Fibroblast of skin of left biceps (primary cell): ENCODE data around the gene ANAPC5.
"Not testable (repeated sequence)": the region's sequence is repeated elsewhere in the genome, so short reads cannot be mapped to it uniquely, and the experiment has no call there.

Experiments used
- DNase-seq, 2 experiments: peaks; one replicate each; pipeline ENCODE4 v3.0.0-alpha.2; 2013; ENCODE audit warnings: low read depth in 2 of 2

The ANAPC5 gene, protein sequence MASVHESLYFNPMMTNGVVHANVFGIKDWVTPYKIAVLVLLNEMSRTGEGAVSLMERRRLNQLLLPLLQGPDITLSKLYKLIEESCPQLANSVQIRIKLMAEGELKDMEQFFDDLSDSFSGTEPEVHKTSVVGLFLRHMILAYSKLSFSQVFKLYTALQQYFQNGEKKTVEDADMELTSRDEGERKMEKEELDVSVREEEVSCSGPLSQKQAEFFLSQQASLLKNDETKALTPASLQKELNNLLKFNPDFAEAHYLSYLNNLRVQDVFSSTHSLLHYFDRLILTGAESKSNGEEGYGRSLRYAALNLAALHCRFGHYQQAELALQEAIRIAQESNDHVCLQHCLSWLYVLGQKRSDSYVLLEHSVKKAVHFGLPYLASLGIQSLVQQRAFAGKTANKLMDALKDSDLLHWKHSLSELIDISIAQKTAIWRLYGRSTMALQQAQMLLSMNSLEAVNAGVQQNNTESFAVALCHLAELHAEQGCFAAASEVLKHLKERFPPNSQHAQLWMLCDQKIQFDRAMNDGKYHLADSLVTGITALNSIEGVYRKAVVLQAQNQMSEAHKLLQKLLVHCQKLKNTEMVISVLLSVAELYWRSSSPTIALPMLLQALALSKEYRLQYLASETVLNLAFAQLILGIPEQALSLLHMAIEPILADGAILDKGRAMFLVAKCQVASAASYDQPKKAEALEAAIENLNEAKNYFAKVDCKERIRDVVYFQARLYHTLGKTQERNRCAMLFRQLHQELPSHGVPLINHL

DNA sequence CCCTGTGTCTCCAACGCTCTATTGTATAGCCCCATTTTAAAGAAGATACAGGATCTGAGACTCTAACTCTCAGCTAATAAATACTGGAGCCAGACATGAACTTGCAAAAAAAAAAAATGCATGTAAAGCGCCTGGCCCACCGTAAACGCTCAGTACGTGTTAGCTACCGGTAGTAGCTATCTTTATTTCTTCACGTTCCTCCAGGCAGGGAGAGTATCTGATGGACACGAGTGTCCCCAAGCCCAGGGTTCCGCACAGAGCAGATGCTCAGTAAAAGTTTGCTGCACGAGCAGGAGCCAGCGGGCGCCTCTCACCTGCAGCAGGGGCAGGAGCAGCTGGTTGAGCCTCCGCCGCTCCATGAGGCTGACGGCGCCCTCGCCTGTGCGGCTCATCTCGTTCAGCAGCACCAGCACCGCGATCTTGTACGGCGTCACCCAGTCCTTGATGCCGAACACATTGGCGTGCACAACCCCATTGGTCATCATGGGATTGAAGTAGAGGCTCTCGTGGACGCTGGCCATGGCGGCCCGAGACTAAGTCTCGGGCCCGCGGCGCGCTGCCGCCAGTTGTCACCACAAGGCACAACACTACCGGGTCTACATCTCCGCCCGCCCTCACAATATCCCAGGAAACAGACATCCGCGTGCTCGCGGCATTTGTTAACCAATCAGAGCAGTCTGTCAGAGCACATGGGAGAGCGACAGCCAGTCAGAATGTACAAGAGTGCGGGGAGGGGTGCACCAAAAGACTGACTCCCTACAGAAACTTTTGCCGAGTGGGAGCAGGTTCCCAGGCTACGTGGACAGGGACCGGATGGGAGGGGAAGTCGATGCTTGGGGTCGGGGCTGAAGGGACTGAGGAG lies at the start of gene ANAPC5:
Gene ANAPC5, minus strand, starts transcription at position 592 of the 862 bp plus-strand sequence. Its CDS starts 71 bp downstream, at position 521.
- DNase-seq, result peak; percentile 98

DNA sequence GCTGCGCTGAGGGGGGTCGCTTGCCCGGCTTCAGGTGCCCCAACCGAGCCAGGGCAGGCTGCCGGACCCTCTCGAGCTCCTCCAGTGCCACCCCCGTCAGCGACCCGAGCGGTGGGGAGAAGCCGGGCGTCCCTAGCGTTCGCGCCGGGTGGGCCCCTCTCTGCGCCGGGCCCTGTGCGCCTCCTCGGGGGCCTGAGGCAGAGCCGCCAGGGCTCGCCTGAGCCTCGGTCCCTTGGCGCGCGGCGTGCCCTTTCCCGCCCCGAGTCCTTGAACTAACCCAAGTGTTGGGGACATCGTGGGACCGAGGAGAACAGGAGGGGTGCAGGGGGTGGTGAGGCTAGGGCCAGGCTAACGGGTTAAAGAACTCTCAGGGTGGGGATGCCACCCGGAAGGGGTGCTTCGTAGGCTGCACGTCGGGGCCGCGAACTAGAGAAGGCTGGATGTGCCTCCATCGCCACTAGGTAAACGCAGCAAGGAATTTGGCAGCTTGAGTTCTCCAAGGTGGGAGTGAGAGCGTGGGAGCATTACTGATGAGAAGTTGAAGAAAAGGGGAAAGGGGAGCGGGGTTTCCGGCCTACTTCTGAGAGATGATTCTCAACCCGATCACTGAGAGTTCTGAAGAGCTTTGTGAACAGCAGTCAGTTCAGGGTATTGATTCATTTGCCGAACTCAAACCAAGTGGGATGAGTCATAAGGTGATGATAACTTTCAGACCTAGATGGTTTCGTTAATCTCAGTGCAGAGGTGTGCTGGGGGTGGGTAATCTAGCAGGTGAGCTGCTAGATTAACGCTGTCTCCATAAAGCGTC lies 48.3 kb upstream of the ANAPC5 start:
- DNase-seq, result no peak

DNA sequence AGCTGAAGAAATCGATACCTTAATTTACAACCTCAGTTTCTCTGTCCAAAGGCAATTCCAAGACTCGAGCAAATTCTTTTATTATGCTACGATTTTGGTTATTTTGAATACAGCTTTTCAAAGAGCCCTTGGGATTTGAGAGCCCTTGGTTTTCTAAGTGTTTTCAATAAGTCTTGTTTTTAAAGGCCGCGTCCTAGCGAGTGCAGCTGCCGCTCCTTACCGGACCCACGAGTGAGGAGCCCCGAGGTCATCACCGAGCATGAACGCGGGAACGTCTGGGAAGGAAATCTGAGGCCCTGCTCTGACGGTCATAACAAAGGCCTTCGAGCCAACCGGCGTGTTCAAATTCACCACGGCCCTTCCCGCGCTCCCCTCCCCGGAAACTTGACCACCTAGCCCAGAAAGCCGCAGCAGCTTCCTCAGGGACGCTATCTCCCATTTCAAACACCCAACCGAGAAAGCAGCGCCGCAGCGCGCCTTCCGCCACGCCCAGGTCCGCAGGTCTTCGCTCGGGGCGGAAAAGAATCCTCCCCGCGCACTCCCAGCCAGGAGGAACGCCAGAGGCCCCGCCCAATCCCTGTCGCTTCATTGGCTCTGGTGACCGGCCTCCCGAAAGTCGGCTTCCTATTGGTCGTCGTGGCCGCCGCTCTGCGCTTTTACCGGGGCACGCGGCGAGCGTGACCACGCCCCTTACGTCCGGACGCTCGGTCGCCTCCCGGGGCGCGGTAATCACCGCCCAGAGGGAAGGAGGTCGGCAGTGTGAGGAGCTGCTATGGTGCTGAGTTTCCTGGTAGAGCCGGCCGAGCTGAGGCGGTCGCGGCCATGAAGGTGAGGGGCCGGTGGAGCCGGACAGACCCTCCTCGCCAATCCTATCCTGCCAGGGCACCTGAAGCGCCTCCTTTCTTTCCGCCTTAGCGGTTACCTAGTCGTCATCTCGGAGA lies 47.5 kb upstream of the ANAPC5 start, which contains the start of gene RNF34:
Gene RNF34, plus strand, starts transcription at position 728 of the 941 bp plus-strand sequence. Its CDS starts 95 bp downstream, at position 823.
- DNase-seq, result peak; percentile 94 to 96

DNA sequence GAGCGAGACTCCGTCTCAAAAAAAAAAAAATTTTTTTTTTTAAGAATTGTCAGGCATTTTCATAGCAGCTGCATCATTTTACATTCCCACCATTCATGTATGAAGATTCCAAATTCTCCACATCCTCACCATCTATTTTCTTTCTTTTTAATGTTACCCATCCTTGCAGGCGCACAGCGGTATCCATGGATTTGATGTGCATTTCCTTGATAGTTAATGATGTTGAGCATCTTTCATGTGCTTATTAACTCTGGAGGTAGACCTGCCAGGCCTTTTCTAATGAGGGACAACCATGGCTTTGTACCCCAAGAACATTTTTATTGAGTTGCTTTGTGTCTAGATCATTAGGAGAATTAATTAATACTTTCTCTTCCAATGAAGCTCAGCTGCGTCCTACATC lies 46.1 kb upstream of the ANAPC5 start:
- no peak for DNase-seq

DNA sequence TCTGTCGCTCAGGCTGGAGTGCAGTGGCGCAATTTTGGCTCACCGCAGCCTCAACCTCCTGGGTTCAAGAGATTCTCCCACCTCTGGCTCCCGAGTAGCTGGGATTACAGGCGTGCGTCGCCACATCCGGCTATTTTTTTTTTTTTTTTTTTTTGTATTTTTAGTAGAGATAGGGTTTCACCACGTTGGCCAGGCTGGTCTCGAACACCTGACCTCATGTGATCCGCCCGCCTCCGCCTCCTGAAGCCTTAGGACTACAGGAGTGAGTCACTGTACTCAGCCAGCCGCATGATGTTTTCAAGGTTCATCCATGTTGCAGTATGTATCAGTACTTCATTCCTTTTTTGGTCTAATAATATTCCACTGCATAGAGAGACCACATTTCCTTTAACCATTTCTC lies 45.3 kb upstream of the ANAPC5 start:
- DNase-seq, result no peak

DNA sequence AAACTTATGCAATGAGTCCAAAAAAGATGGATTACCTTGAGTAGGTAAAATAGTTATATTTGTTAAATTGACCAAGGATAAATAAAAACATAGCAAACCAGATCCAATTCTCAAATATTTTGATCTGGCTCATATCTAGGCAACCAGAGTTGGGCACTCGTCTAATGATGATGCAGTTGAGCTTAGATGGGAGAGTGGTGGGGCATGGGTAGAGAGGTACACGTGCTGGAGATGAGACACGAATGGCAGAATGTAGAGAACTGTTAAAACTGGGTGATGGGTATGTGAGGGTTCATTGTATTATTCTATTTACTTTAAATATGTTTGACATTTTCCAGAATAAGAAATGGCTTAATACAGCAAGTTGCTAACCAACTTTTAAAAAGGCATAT lies 40.1 kb upstream of the ANAPC5 start:
- DNase-seq, result no peak

DNA sequence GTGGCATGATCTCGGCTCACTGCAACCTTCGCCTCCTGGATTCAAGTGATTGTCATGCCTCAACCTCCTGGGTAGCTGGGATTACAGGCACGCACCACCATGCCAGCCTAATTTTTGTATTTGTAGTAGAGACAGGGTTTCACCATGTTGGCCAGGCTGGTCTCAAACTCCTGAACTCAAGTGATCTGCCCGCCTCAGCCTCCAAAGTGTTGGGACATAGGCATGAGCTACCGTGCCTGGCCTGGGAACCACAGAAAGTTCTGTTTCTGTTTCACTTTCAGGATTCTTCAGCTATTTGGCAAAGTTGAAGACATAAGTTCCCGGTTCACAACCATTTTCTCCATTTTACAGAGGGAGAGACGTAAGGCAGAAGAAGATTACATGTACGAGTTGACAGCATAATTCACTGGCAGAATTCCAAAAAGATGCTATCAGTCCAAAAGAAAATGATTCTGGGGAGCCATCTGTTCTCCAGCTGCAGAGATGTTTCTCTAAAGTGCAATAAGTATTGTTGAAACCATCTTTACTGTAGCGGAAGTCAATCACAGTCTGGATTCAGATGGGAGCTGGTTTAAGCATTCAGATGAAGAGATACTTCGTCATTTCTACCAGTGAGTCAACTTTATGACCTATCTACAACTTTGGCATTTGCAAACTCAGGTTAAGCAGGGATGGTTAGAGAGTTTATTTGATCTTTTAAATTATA lies 39.6 kb upstream of the ANAPC5 start:
- peak; percentile 59 to 67 for DNase-seq

DNA sequence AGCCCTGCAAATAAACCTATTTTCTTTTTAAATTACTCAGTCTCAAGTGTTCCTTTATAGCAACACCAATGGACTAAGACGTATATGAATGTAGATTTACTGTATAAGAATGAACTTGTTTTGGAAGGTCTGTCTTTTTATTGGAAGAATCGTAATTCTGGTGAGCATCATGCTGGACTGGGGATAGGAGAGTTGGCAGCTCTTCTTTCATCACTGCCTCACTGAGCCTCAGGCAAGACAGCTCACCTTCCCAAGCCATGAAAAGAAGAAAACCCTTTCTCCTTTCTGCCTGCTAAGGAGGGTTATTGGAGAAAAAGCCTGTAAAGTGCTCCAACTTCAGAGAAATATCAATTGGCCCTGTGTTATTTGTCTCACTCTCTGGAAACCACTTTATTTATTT lies 38.6 kb upstream of the ANAPC5 start:
- DNase-seq, result no peak

DNA sequence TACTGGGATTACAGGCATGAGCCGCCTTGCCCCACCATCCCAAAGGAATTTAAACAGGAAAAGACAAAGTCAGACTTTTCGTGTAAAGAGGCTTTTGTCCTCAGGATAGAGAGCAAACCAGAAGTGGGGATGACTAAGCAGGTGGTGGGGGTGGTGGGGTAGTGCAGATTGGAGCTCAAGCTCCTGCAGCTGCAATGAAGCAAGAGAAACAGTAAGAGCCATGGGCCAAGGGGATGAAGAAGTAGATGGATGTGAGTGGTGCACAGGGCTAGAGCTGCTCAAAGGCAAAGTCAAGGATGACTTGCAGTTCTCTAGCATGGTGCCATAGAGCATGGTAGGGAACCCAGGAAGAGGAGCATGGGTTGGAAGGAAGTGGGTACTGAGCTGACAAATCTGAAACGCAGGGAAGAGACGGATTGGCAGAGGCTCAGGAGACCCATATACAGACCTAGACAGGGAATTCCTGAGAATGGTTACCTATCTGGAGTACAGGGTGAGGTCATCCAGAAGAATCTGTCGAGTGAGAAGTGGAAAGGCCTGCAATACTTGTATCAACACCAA lies 36.3 kb upstream of the ANAPC5 start:
- DNase-seq, result peak; percentile 38 to 50

DNA sequence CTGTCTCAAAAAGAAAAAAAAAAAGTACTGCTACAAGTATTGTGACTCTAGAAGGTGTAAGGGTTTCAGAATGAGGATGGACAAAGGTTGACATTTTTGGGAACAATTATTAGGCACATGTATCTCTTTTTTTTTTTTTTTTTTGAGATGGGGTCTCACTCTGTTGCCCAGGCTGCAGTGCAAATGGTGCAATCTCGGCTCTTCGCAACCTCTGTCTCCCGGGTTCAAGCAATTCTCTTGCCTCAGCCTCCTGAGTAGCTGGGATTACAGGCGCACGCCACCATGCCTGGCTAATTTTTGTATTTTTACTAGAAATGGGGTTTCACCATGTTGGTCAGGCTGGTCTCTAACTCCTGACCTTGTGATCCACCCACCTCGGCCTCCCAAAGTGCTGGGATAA lies 32.7 kb upstream of the ANAPC5 start:
- DNase-seq, result not testable (repeated sequence)

DNA sequence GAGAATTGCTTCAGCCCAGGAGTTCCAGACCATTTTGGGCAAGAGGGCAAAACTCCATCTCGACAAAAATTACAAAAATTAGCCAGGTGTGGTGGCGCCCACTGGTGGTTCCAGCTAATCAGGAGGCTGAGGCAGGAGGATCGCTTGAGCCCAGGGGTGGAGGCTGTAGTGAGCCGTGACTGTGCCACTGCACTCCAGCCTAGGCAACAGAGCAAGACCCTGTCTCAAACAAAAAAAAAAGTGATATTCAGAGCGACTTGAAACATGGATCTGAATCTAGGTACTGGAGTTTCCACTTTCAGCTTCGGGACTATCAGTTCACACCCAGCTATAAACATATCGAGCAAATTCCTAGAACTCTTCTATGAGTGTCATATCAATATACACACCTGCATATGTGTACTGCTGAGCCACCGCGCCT lies 31.4 kb upstream of the ANAPC5 start:
- no peak for DNase-seq

DNA sequence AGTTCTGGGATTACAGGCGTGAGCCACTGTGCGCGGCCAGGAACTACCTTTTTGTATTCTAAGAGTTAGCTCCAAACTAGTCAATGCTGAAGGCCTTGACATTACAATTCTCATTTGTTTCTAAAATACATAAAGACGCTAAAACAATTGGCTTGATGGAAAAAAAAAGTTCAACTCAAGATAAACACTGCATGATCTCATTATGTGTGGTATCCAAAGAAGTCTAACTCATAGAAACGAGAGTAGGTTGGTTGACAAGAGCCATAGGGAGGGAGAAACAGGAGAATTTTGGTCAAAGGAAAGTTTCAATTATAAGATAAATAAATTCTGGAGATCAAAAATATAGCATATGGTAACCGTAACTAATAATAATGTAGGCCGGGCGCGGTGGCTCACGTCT lies 27.7 kb upstream of the ANAPC5 start:
- no peak for DNase-seq

DNA sequence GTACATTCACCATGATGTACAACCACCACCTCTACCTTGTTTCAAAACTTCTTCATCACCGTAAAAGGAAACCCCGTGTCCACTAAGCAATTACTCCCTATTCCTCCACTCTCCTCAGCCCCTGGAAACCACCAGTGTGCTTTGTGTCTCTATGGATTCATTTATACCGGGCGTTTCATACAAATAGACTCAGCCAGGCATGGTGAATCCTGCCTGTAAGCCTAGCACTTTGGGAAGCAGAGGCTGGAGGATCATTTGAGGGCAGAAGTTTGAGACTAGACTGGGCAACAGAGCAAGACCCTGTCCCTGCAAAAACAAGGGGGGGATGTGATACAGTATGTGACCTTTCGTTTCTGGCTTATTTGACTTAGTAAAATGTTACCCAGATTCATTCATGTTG lies 26.5 kb upstream of the ANAPC5 start:
- no peak for DNase-seq

DNA sequence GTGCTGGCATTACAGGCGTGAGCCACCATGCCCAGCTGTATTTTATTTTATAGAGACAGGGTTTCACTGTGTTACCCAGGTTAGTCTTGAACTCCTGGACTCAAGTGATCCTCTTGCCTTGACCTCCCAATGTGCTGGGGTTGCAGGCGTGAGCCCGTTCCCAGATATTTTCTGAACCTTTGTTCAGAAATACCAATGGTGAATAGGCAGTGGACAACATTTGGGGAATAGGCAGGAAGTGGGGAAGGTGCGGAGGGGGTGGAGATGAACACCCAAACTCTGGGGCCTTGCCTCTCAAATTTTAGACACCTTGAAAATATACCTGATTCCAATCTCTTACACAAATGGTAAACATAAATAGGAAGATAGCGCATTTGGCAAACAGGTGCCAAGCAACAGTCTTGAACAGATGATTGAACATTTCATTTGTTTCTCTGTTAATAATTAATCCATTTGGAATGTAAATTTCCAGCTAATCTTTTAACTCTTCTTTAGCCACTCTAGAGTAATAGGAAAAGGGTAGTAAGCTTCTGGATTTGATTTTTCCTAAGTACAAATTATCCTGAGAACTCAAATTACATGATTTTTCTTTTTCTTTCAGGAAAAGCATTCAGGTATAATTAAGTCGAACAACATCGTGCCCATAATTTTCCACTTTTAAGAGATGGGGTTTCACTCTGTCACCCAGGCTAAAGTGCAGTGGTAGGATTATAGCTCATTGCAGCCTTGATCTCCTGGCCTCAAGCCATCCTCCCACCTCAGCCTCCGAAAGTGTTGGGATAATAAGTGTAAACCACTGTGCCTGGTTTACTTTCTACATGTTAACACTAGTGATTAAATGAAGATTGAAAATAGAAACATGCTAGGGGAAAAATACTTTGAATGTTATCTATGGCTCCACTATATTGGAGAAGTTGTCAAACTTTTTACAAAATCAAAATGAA lies 24.8 kb upstream of the ANAPC5 start:
- no peak for DNase-seq

DNA sequence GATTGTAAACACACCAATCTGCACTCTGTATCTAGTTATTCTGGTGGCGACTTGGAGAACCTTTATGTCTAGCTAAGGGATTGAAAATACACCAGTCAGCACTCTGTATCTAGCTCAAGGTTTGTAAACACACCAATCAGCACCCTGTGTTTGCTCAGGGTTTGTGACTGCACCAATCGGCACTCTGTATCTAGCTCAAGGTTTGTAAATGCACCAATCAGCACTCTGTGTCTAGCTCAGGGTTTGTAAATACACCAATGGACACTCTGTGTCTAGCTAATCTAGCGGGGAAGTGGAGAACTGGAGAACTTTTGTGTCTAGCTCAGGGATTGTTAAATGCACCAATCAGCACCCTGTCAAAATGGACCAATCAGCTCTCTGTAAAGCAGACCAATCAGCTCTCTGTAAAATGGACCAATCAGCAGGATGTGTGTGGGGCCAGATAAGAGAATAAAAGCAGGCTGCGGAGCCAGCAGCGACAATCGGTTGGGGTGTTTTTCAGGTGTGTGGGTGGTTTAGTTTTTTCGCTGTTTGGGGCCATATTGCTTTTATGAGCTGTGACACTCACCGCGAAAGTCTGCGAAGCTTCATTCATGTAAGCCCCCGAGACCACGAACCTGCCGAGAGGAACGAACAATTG lies 22.9 kb upstream of the ANAPC5 start:
- not testable (repeated sequence) for DNase-seq

DNA sequence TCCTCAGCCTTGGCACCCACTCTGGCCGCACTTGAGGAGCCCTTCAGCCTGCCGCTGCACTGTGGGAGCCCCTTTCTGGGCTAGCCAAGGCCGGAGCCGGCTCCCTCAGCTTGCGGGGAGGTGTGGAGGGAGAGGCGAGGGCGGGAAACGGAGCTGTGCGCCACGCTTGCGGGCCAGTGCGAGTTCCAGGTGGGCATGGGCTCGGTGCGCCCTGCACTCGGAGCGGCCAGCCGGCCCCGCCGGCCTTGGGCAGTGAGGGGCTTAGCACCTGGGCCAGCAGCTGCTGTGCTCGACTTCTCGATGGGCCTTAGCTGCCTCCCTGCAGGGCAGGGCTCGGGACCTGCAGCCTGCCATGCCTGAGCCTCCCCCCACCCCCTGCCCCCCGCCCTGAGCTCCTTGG lies 22.1 kb upstream of the ANAPC5 start:
- not testable (repeated sequence) for DNase-seq

DNA sequence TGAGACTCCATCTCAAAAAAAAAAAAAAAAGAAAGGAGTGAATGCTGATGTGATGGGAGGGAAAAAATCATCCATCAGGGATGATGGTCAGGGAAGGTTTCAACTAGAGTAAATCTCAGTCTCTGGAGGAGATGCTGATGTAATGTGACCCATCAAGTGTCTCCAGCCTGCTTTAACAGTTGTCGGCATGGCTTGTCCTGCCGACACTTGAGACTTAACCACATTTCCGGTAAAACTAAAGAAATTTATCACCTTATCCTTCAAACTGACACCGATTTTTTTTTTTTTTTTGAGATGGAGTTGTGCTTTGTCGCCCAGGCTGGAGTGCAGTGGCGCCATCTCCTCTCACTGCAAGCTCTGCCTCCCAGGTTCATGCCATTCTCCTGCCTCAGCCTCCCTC lies 21.5 kb upstream of the ANAPC5 start:
- DNase-seq, result no peak
